Colon (tissue), 2 donors: ENCODE results near the gene EVA1C.
"Not testable (repeated sequence)": the region's sequence is repeated elsewhere in the genome, so short reads cannot be mapped to it uniquely, and the experiment has no call there.

ENCODE experiments used
- FAIRE-seq: peaks from 2 replicates; lab custom pipeline; 2012; peaks lifted over from hg19 to GRCh38; lab: Jason Lieb, UNC
- donor health status: control.
- donor health status: control.

EVA1C gene

GRCh38 chr21:32462564-32462963, 50.1 kb downstream of the EVA1C start:
- not testable (repeated sequence) for FAIRE-seq

- FAIRE-seq, result no peak
Observed at GRCh38 chr21:32463367-32463766, 50.9 kb downstream of the EVA1C start.

GRCh38 chr21:32463889-32464300, 51.4 kb downstream of the EVA1C start:
- no peak for FAIRE-seq

- FAIRE-seq, result no peak
Observed at GRCh38 chr21:32467291-32467690, 54.8 kb downstream of the EVA1C start.

GRCh38 chr21:32468681-32469111, 56.2 kb downstream of the EVA1C start:
- no peak for FAIRE-seq

GRCh38 chr21:32469628-32470027, 57.1 kb downstream of the EVA1C start:
- no peak for FAIRE-seq

- FAIRE-seq, result no peak
Observed at GRCh38 chr21:32470206-32470605, 57.7 kb downstream of the EVA1C start.

GRCh38 chr21:32472890-32473765, 60.6 kb downstream of the EVA1C start:
- FAIRE-seq, result no peak

GRCh38 chr21:32474179-32475059, 61.9 kb downstream of the EVA1C start:
- no peak for FAIRE-seq

GRCh38 chr21:32475162-32475812, 62.8 kb downstream of the EVA1C start:
- no peak for FAIRE-seq

GRCh38 chr21:32476661-32477423, 64.3 kb downstream of the EVA1C start:
- FAIRE-seq, result no peak

- no peak for FAIRE-seq
Observed at GRCh38 chr21:32477424-32477745, 64.9 kb downstream of the EVA1C start.

- no peak for FAIRE-seq
Observed at GRCh38 chr21:32481875-32482408, 69.4 kb downstream of the EVA1C start.

GRCh38 chr21:32482565-32483292, 70.2 kb downstream of the EVA1C start:
- no peak for FAIRE-seq

- no peak for FAIRE-seq
Observed at GRCh38 chr21:32483293-32483595, 70.7 kb downstream of the EVA1C start.

- no peak for FAIRE-seq
Observed at GRCh38 chr21:32484706-32485380, 72.3 kb downstream of the EVA1C start.

- FAIRE-seq, result no peak
Observed at GRCh38 chr21:32492376-32492775, 79.9 kb downstream of the EVA1C start.

- no peak for FAIRE-seq
Observed at GRCh38 chr21:32494934-32495709, 82.6 kb downstream of the EVA1C start.

GRCh38 chr21:32496568-32496967, 84.1 kb downstream of the EVA1C start:
- no peak for FAIRE-seq
